HEK293T (cell line): ENCODE measurements around the gene PPM1J.

Experiments used
- CTCF ChIA-PET: fragments of 350-600 bp; formaldehyde crosslinking; extraction: SDS; loops from one replicate; lab custom pipeline; 2021; ENCODE audit warnings: antibody characterized with exemption, inconsistent platforms; lab: Yijun Ruan, JAX
- POLR2A ChIA-PET: fragments of 350-600 bp; formaldehyde crosslinking; extraction: SDS; loops from one replicate; lab custom pipeline; 2020; ENCODE audit warnings: antibody characterized with exemption, inconsistent platforms; lab: Yijun Ruan, JAX
- DNase-seq: peaks from one replicate; pipeline ENCODE4 v3.0.0; 2012; ENCODE audit warnings: mixed read lengths; ENCODE audit errors: extremely low spot score
- ARNT ChIP-seq: fragments of 450-650 bp; IDR thresholded peaks from 2 replicates; pipeline ENCODE4 v1.6.1; 2017; ENCODE audit warnings: mild to moderate bottlenecking
- BHLHE40 ChIP-seq: fragments of 450-650 bp; IDR thresholded peaks from 2 replicates; pipeline ENCODE4 v1.6.1; 2016; ENCODE audit warnings: mild to moderate bottlenecking, moderate library complexity, borderline replicate concordance
- CTBP1 ChIP-seq: fragments of 450-650 bp; IDR thresholded peaks from 2 replicates; pipeline ENCODE4 v1.6.1; 2016; ENCODE audit warnings: borderline replicate concordance
- ELF4 ChIP-seq: fragments of 450-650 bp; IDR thresholded peaks from 2 replicates; pipeline ENCODE4 v1.6.1; 2017; ENCODE audit warnings: antibody characterized with exemption
- FOXA1 ChIP-seq: fragments of 450-650 bp; IDR thresholded peaks from 2 replicates; pipeline ENCODE4 v1.6.1; 2016; ENCODE audit warnings: mild to moderate bottlenecking
- FOXK2 ChIP-seq: fragments of 450-650 bp; IDR thresholded peaks from 2 replicates; pipeline ENCODE4 v1.6.1; 2016; ENCODE audit warnings: mild to moderate bottlenecking
- FOXM1 ChIP-seq: fragments of 450-650 bp; IDR thresholded peaks from 2 replicates; pipeline ENCODE4 v1.6.1; 2017; ENCODE audit warnings: mild to moderate bottlenecking, borderline replicate concordance
- HDGF ChIP-seq: fragments of 450-650 bp; IDR thresholded peaks from 2 replicates; pipeline ENCODE4 v1.6.1; 2017; ENCODE audit warnings: antibody characterized with exemption, borderline replicate concordance
- L3MBTL2 ChIP-seq: fragments of 450-650 bp; conservative IDR thresholded peaks from 2 replicates; pipeline ENCODE4 v1.6.1; 2016; ENCODE audit warnings: mild to moderate bottlenecking
- LEF1 ChIP-seq: fragments of 450-650 bp; IDR thresholded peaks from 2 replicates; pipeline ENCODE4 v1.6.1; 2017; ENCODE audit warnings: mild to moderate bottlenecking, borderline replicate concordance
- NFRKB ChIP-seq: fragments of 450-650 bp; IDR thresholded peaks from 2 replicates; pipeline ENCODE4 v1.6.1; 2016; ENCODE audit warnings: mild to moderate bottlenecking, moderate library complexity
- SP1 ChIP-seq: fragments of 450-650 bp; IDR thresholded peaks from 2 replicates; pipeline ENCODE4 v1.6.1; 2017
- SUZ12 ChIP-seq: fragments of 450-650 bp; IDR thresholded peaks from 2 replicates; pipeline ENCODE4 v1.6.1; 2016; ENCODE audit warnings: mild to moderate bottlenecking
- TARDBP ChIP-seq: fragments of 450-650 bp; IDR thresholded peaks from 2 replicates; pipeline ENCODE4 v1.6.1; 2016
- ZNF384 ChIP-seq: fragments of 450-650 bp; IDR thresholded peaks from 2 replicates; pipeline ENCODE4 v1.6.1; 2016
- TF ChIP-seq, protein P1 (sequence below): fragments of 450-650 bp; IDR thresholded peaks from 2 replicates; pipeline ENCODE4 v1.6.1; 2016

PPM1J gene

DNA sequence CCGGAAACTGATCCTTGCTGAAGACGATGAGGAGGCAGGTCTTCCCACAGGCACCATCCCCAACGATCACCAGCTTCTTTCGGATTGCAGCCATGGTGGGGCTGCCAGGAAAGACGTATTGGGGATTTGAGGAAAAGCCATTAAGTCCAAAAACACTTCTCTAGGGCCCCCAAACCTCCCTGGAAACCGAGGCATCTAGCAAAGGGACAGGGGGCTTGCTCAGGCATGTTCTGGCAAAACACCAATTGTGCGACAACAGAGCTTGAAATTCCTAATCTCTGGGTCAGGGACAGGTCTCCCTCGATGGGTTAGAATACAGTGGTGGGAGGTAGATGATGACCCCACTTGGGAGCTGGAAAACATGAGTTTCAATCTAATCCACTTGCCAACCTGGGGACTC, 11.4 kb downstream of the PPM1J start:
- ChIA-PET CTCF (interaction anchor here (1.5 to 1.7 kb wide), 2 partner anchors 11 to 202 kb away, joined by 7 read pairs; partner anchors contain the start of gene PPM1J), POLR2A (interaction anchor here (1.0 to 5.6 kb wide), 4 partner anchors 29 to 293 kb away, joined by 3 to 67 read pairs (median 12); partner anchors contain the start of genes MOV10 and ST7L)
- TF ChIP-seq LEF1 (no peak), FOXM1 (no peak), SUZ12 (no peak), BHLHE40 (no peak), SP1 (no peak), FOXA1 (no peak)
- DNase-seq = no peak

DNA sequence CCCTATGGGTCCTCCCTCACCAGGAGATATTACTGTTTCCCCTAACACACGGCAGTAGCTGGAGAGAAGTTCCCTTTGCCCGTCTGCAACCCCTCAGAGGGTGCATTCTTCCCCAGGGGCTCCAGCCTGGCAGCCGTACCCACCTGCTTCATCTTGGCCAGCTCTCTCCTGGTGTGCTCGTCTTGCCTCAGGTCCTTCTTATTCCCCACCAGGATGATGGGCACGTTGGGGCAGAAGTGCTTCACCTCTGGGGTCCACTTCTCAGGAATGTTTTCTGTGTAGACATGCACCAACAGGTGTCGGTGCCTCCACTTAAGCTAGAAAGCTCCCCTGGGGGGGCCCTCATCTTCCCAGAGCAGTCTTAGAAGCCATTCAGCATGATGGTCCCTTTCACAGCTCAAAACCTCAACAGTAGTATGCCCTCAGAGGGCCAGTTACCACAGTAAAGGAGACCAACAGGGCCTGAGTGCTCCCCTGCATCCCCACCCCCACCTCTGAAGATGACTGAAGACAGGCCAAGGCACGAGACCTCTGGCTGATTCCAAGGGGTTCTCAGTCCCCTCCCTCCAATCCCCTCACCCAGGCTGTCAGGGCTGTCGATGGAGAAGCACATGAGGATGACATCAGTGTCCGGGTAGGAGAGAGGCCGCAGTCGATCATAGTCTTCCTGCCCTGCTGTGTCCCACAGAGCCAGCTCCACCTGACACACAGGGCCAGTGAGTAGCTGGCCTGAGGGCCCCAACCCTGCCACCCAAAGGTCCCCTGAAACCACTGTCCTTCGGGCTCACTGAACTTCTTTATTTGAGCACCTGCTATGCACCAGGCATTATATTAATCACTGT, 12.5 kb downstream of the PPM1J start:
- POLR2A ChIA-PET = interaction anchor here (1.0 to 5.6 kb wide), 4 partner anchors 9 to 292 kb away, joined by 3 to 67 read pairs (median 13); partner anchors contain the start of genes MOV10 and ST7L
- TF ChIP-seq ELF4 (no peak), L3MBTL2 (no peak), SP1 (no peak), BHLHE40 (no peak), HDGF (no peak), FOXM1 (no peak), FOXA1 (no peak), TARDBP (no peak), ZNF384 (no peak), ARNT (no peak), SUZ12 (no peak)
- no peak for DNase-seq
- CTCF ChIA-PET = interaction anchor here (0.6 to 1.7 kb wide), 2 partner anchors 12 to 230 kb away, joined by 3 to 7 read pairs; partner anchors contain the start of gene PPM1J

DNA sequence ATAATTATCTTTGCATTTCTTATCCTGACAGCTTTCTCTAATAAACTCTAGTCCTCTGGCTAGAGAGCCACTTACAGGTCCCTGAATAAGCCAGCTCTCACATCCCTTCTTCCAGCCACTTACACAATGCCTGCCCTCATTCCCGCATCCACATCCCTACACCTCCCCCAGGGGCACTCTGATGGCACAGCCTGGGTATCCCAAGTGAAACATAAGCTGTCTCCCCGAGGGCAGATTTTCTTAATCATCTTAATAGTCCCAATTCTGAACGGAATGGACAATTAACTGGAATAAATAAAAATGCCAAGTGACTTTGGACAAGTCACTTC, 13.1 kb downstream of the PPM1J start:
- DNase-seq = no peak
- ChIA-PET POLR2A (interaction anchor here (1.2 to 5.6 kb wide), 4 partner anchors 8 to 83 kb away, joined by 3 to 67 read pairs (median 13); partner anchors contain the start of genes MOV10 and ST7L), CTCF (interaction anchor here (0.6 to 1.7 kb wide), 2 partner anchors 13 to 229 kb away, joined by 3 to 7 read pairs; partner anchors contain the start of gene PPM1J)
- TF ChIP-seq FOXK2 (no peak), NFRKB (no peak), L3MBTL2 (no peak), BHLHE40 (no peak), ELF4 (no peak), FOXM1 (no peak), SP1 (no peak), ARNT (no peak), FOXA1 (no peak), LEF1 (no peak), SUZ12 (no peak), CTBP1 (no peak), ZNF384 (no peak), HDGF (no peak), TARDBP (no peak)
- TF ChIP-seq, protein P1, sequence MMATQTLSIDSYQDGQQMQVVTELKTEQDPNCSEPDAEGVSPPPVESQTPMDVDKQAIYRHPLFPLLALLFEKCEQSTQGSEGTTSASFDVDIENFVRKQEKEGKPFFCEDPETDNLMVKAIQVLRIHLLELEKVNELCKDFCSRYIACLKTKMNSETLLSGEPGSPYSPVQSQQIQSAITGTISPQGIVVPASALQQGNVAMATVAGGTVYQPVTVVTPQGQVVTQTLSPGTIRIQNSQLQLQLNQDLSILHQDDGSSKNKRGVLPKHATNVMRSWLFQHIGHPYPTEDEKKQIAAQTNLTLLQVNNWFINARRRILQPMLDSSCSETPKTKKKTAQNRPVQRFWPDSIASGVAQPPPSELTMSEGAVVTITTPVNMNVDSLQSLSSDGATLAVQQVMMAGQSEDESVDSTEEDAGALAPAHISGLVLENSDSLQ = no peak

DNA sequence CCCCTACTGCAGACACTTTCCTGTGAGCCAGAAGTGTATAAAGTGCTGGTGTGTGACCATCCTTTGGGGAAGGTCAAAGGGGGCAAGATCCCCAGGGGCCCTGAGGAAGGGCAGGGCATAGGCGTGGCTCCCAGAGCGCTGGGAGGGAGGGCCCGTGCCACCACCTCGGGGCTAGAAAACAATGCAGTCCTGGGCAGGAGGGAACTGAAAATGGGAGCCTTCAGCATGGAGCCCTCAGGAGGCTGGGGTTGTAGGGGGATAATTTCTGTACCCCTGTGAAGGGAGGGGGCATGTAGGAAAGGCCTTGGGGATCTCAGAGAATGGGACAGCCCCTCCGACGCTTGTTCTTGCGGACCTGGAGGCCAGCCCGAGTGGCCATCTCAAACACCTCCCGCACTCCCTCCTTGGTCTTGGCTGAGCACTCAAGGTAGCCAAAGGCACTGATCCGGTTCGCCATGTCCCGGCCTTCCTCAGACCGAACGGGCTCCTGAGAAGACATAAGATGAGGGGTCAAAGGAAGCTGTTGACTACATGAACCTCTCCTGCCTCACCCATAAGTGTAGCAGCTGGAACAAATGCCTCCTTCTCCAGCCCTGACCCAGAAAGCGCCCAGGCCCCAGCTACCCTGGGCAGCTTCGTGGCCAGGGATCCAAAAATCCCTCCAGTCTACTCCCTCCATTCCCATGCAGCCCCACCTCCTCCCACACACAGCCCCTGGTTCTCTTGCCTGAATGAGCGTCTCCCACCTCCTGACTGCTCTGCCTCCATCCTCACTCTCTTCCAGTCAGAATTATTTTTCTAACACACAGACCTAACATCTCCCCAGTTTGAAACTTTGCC, 13.7 kb downstream of the PPM1J start:
- DNase-seq = no peak
- no peak for TF ChIP-seq ZNF384
- no peak for TF ChIP-seq SUZ12
- no peak for TF ChIP-seq FOXK2
- TF ChIP-seq LEF1 = no peak
- no peak for TF ChIP-seq BHLHE40
- TF ChIP-seq ARNT = no peak
- TF ChIP-seq FOXA1 = no peak
- no peak for TF ChIP-seq HDGF
- TF ChIP-seq SP1 = no peak
- no peak for TF ChIP-seq NFRKB
- TF ChIP-seq L3MBTL2 = no peak
- no peak for TF ChIP-seq FOXM1
- no peak for TF ChIP-seq TARDBP
- no peak for TF ChIP-seq ELF4
- no peak for TF ChIP-seq CTBP1
- TF ChIP-seq, protein P1 = no peak
- CTCF ChIA-PET = interaction anchor here (0.6 kb wide), 1 partner anchor 229 kb away, joined by 3 read pairs; no protein-coding TSS in a partner anchor
- POLR2A ChIA-PET = interaction anchor here (1.2 to 5.6 kb wide), 4 partner anchors 27 to 255 kb away, joined by 3 to 67 read pairs (median 14); partner anchors contain the start of genes MOV10, SLC16A1 and ST7L

DNA sequence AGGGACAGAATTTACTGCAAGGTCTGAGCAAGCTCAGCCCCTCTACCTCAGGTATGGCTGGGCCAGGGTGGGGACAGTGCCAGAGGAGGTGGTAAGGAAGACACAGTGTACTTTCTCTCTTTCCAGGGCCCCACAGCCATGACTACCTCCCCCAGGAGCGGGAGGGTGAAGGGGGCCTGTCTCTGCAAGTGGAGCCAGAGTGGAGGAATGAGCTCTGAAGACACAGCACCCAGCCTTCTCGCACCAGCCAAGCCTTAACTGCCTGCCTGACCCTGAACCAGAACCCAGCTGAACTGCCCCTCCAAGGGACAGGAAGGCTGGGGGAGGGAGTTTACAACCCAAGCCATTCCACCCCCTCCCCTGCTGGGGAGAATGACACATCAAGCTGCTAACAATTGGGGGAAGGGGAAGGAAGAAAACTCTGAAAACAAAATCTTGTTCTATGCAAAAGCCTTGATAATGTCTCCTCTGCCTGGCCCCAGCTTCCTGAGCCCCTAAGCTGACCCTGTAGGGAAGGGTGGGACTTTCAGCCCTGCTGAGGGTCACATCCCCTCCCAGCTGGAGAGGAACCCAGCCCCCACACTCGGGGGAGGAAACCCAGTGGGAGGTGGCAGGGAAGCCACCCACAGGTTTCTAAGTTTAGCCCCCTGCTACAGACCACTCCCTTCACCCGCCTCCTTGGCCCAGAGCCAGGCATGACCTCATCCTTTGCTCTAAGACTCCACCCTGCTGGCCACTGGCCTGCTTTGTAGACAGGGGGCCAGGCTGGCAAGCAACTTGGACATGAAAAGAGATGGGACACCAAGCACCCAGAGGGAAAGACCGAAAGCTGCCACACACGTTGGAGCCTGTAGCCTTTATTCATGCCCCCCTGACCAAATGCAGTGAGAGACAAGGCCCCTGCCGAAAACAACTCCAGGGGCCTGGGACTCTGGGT, 14.6 kb downstream of the PPM1J start:
- TF ChIP-seq HDGF = no peak
- TF ChIP-seq BHLHE40 = no peak
- TF ChIP-seq TARDBP = no peak
- peak; percentile 30; the same call in 1 of the 2 replicates for TF ChIP-seq FOXM1
- ChIA-PET CTCF (interaction anchor here (1.2 to 1.4 kb wide), 2 partner anchors 11 to 15 kb away, joined by 3 to 4 read pairs; no protein-coding TSS in a partner anchor), POLR2A (interaction anchor here (0.8 to 5.6 kb wide), 7 partner anchors 11 to 305 kb away, joined by 3 to 67 read pairs (median 3); partner anchors contain the start of genes CTTNBP2NL, MOV10, SLC16A1 and ST7L)
- peak; percentile 91 for DNase-seq
